HEK293 (cell line): ENCODE results near the gene CFAP97D2.
"Not testable (repeated sequence)": the region's sequence is repeated elsewhere in the genome, so short reads cannot be mapped to it uniquely, and the experiment has no call there.

Experiments
- CTCF ChIA-PET: fragments of 350-600 bp; formaldehyde crosslinking; extraction: SDS; loops from one replicate; lab custom pipeline; 2021; ENCODE audit warnings: antibody characterized with exemption; lab: Yijun Ruan, JAX
- POLR2A ChIA-PET: fragments of 300-600 bp; formaldehyde crosslinking; extraction: SDS; loops from one replicate; lab custom pipeline; 2020; ENCODE audit warnings: antibody characterized with exemption, inconsistent platforms; lab: Yijun Ruan, JAX
- H3K27ac ChIP-seq: fragments of 200-500 bp; sonication (Bioruptor generic); 2 replicates; pipeline ENCODE4 v1.5.1; 2014; ENCODE audit warnings: low read depth, low read length, control low read depth, inconsistent platforms; ENCODE audit errors: extremely low read depth
- H3K36me3 ChIP-seq, 2 experiments: fragments of 200-500 bp in 1 of 2; sonication (Bioruptor generic) in 1 of 2; 1 replicate in 1 of 2; 2 replicates in 1 of 2; pipeline ENCODE4 v1.5.1; 2014 to 2017; ENCODE audit warnings: inconsistent platforms in 2 of 2, low read length in 2 of 2; ENCODE audit not compliant: control insufficient read depth in 2 of 2, insufficient read depth in 1 of 2
- H3K4me1 ChIP-seq: fragments of 200-500 bp; sonication (Bioruptor generic); 2 replicates; pipeline ENCODE4 v1.5.1; 2014; ENCODE audit warnings: mild to moderate bottlenecking, low read length, inconsistent platforms; ENCODE audit not compliant: control insufficient read depth, insufficient read depth
- H3K4me3 ChIP-seq: 2 replicates; pipeline ENCODE4 v1.5.1; 2011; ENCODE audit warnings: low read depth, mild to moderate bottlenecking, control low read depth, low read length, moderate library complexity
- H3K9me3 ChIP-seq: fragments of 200-500 bp; sonication (Bioruptor generic); 2 replicates; pipeline ENCODE4 v1.5.1; 2014; ENCODE audit warnings: low read depth, low read length, inconsistent platforms; ENCODE audit not compliant: control insufficient read depth, insufficient read depth
- MEIS1 ChIP-seq: sonication (generic); formaldehyde crosslinking; IDR thresholded peaks from 2 replicates; pipeline ENCODE4 v1.8.1; 2022; ENCODE audit warnings: missing genetic modification reagents, mild to moderate bottlenecking, borderline replicate concordance
- MYNN ChIP-seq: fragments of 450-650 bp; formaldehyde crosslinking; IDR thresholded peaks from 2 replicates; pipeline ENCODE4 v1.5.1; 2016; ENCODE audit warnings: missing biosample characterization, missing genetic modification characterization, borderline replicate concordance
- PRDM10 ChIP-seq: fragments of 450-650 bp; formaldehyde crosslinking; IDR thresholded peaks from 2 replicates; pipeline ENCODE4 v1.5.1; 2016; ENCODE audit warnings: missing biosample characterization, missing genetic modification characterization
- RBAK ChIP-seq: fragments of 450-650 bp; formaldehyde crosslinking; IDR thresholded peaks from 2 replicates; pipeline ENCODE4 v1.5.1; 2016; ENCODE audit warnings: missing biosample characterization, missing genetic modification characterization
- ZBTB44 ChIP-seq: fragments of 450-650 bp; IDR thresholded peaks from 2 replicates; pipeline ENCODE4 v1.5.1; 2018; ENCODE audit warnings: missing biosample characterization, mild to moderate bottlenecking, missing genetic modification characterization
- ZBTB49 ChIP-seq: fragments of 450-650 bp; formaldehyde crosslinking; IDR thresholded peaks from 2 replicates; pipeline ENCODE4 v1.5.1; 2016; ENCODE audit warnings: missing biosample characterization, missing genetic modification characterization, low read depth
- ZNF157 ChIP-seq: fragments of 450-650 bp; formaldehyde crosslinking; IDR thresholded peaks from 2 replicates; pipeline ENCODE4 v1.5.1; 2016; ENCODE audit warnings: missing biosample characterization, missing genetic modification characterization
- ZNF223 ChIP-seq: fragments of 450-650 bp; formaldehyde crosslinking; IDR thresholded peaks from 2 replicates; pipeline ENCODE4 v1.5.1; 2016; ENCODE audit warnings: missing biosample characterization, missing genetic modification characterization
- ZNF274 ChIP-seq, 2 experiments: fragments of 200-500 bp in 1 of 2; fragments of 450-650 bp in 1 of 2; sonication (Bioruptor generic) in 1 of 2; formaldehyde crosslinking in 1 of 2; IDR thresholded peaks; 2 replicates each; pipeline versions ENCODE4 v1.5.1 to v1.6.1; 2014 to 2016; ENCODE audit warnings: borderline replicate concordance in 1 of 2, inconsistent platforms in 1 of 2, low read length in 1 of 2, missing biosample characterization in 1 of 2, missing genetic modification characterization in 1 of 2
- ZNF292 ChIP-seq: fragments of 450-650 bp; formaldehyde crosslinking; IDR thresholded peaks from 2 replicates; pipeline ENCODE4 v1.5.1; 2016; ENCODE audit warnings: low read depth, missing biosample characterization, missing genetic modification characterization, borderline replicate concordance
- ZNF394 ChIP-seq: fragments of 450-650 bp; formaldehyde crosslinking; IDR thresholded peaks from 2 replicates; pipeline ENCODE4 v1.5.1; 2016; ENCODE audit warnings: missing biosample characterization, missing genetic modification characterization, mild to moderate bottlenecking, moderate library complexity, borderline replicate concordance
- ZNF426 ChIP-seq: fragments of 450-650 bp; formaldehyde crosslinking; IDR thresholded peaks from 2 replicates; pipeline ENCODE4 v1.5.1; 2017; ENCODE audit warnings: missing biosample characterization, missing genetic modification characterization, mild to moderate bottlenecking, inconsistent platforms, moderate library complexity
- ZNF518A ChIP-seq: fragments of 450-650 bp; formaldehyde crosslinking; conservative IDR thresholded peaks from 2 replicates; pipeline ENCODE4 v1.5.1; 2016; ENCODE audit warnings: low read depth, missing biosample characterization, missing genetic modification characterization
- ZNF521 ChIP-seq: fragments of 450-650 bp; formaldehyde crosslinking; IDR thresholded peaks from 2 replicates; pipeline ENCODE4 v1.5.1; 2017; ENCODE audit warnings: missing biosample characterization, mild to moderate bottlenecking, missing genetic modification characterization
- ZNF585B ChIP-seq: fragments of 450-650 bp; formaldehyde crosslinking; IDR thresholded peaks from 2 replicates; pipeline ENCODE4 v1.5.1; 2016; ENCODE audit warnings: missing biosample characterization, missing genetic modification characterization
- ZNF621 ChIP-seq: fragments of 450-650 bp; formaldehyde crosslinking; IDR thresholded peaks from 2 replicates; pipeline ENCODE4 v1.5.1; 2017; ENCODE audit warnings: missing biosample characterization, missing genetic modification characterization
- TF ChIP-seq, protein P1 (sequence below): fragments of 450-650 bp; formaldehyde crosslinking; IDR thresholded peaks from 2 replicates; pipeline ENCODE4 v1.5.1; 2016; ENCODE audit warnings: missing biosample characterization, missing genetic modification characterization

Gene CFAP97D2

GRCh38 chr13:114198556-114198955 is 19.5 kb downstream of the CFAP97D2 start:
- Histone ChIP-seq H3K27ac (no peak overlapping the region), H3K4me3 (no peak overlapping the region), H3K9me3 (no peaks in the 10 kb centered on the region), H3K36me3 (no peaks in the 10 kb centered on the region), H3K4me1 (no peaks in the 10 kb centered on the region)
- ChIA-PET CTCF (no interaction called here), POLR2A (no interaction called here)
- TF ChIP-seq PRDM10 (tag by site-specific recombination) (no peak), ZNF518A (no peak), ZNF621 (tag by site-specific recombination) (no peak), MYNN (tag by site-specific recombination) (no peak), ZNF157 (tag by site-specific recombination) (no peak), ZBTB44 (tag by site-specific recombination) (no peak), ZNF426 (tag by site-specific recombination) (no peak), ZNF585B (no peak)
- TF ChIP-seq, protein P1, sequence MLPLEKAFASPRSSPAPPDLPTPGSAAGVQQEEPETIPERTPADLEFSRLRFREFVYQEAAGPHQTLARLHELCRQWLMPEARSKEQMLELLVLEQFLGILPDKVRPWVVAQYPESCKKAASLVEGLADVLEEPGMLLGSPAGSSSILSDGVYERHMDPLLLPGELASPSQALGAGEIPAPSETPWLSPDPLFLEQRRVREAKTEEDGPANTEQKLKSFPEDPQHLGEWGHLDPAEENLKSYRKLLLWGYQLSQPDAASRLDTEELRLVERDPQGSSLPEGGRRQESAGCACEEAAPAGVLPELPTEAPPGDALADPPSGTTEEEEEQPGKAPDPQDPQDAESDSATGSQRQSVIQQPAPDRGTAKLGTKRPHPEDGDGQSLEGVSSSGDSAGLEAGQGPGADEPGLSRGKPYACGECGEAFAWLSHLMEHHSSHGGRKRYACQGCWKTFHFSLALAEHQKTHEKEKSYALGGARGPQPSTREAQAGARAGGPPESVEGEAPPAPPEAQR, result no peak

GRCh38 chr13:114199526-114199925 is 20.5 kb downstream of the CFAP97D2 start:
- H3K4me1 ChIP-seq, H3K27ac ChIP-seq, H3K9me3 ChIP-seq, H3K4me3 ChIP-seq, H3K36me3 ChIP-seq, POLR2A ChIA-PET, CTCF ChIA-PET: not testable (repeated sequence)

DNA sequence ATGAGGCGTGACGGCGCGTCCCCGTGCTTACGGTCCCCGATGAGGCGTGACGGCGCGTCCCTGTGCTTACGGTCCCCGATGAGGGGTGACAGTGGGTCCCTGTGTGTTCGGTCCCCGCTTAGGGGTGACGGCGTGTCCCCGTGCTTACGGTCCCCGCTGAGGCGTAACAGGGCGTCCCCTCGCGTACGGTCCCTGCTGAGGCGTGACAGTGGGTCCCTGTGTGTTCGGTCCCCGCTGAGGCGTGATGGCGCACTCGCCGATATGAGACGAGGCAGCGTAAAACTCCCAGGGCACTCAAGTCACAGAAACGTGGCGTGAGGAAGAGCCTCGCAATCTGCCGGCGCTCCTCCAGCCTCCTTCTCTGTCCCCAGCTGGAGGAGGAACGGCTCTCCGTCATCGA is 20.9 kb downstream of the CFAP97D2 start:
- H3K27ac ChIP-seq, result no peak overlapping the region
- no peak overlapping the region for H3K4me3 ChIP-seq
- no peaks in the 10 kb centered on the region for H3K9me3 ChIP-seq
- ChIA-PET CTCF (no interaction called here), POLR2A (no interaction called here)
- no peaks in the 10 kb centered on the region for H3K4me1 ChIP-seq
- H3K36me3 ChIP-seq, result no peaks in the 10 kb centered on the region
- TF ChIP-seq RBAK (no peak), ZNF292 (tag by site-specific recombination) (no peak), ZBTB49 (tag by site-specific recombination) (no peak), ZNF521 (no peak), ZNF394 (tag by site-specific recombination) (no peak), MEIS1 (no peak), ZNF223 (tag by site-specific recombination) (no peak), ZNF274 (IDR thresholded peaks at IDR 0.05; ENCODE audit: low read length) (no peak), ZNF274 (tag by site-specific recombination; IDR thresholded peaks at IDR 0.05; ENCODE audit: borderline replicate concordance) (no peak)
